GM12864 (cell line): ENCODE data around the gene MYF5.

Experiments
- DNase-seq: peaks from one replicate; pipeline ENCODE4 v3.0.0-alpha.2; 2011; ENCODE audit warnings: low read depth
- H3K4me3 ChIP-seq: 2 replicates; pipeline ENCODE4 v1.5.1; 2011; ENCODE audit warnings: mild to moderate bottlenecking, low read depth, low read length, control low read depth
- TF ChIP-seq, protein P1 (sequence below): IDR thresholded peaks from 2 replicates; pipeline ENCODE4 v1.5.1; 2011; ENCODE audit warnings: low read depth, mild to moderate bottlenecking, moderate library complexity, low read length, control low read depth, inconsistent platforms; ENCODE audit errors: missing control alignments

MYF5 gene

DNA sequence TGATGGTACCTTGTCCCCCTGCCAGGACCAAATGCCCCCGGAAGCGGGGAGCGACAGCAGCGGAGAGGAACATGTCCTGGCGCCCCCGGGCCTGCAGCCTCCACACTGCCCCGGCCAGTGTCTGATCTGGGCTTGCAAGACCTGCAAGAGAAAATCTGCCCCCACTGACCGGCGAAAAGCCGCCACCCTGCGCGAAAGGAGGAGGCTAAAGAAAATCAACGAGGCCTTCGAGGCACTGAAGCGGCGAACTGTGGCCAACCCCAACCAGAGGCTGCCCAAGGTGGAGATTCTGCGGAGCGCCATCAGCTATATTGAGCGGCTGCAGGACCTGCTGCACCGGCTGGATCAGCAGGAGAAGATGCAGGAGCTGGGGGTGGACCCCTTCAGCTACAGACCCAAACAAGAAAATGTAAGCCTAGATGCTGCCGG lies 8.9 kb upstream of the MYF5 start:
- no peak for DNase-seq
- no peak overlapping the region; the same call in 1 of the 2 replicates for H3K4me3 ChIP-seq
- TF ChIP-seq, protein P1, sequence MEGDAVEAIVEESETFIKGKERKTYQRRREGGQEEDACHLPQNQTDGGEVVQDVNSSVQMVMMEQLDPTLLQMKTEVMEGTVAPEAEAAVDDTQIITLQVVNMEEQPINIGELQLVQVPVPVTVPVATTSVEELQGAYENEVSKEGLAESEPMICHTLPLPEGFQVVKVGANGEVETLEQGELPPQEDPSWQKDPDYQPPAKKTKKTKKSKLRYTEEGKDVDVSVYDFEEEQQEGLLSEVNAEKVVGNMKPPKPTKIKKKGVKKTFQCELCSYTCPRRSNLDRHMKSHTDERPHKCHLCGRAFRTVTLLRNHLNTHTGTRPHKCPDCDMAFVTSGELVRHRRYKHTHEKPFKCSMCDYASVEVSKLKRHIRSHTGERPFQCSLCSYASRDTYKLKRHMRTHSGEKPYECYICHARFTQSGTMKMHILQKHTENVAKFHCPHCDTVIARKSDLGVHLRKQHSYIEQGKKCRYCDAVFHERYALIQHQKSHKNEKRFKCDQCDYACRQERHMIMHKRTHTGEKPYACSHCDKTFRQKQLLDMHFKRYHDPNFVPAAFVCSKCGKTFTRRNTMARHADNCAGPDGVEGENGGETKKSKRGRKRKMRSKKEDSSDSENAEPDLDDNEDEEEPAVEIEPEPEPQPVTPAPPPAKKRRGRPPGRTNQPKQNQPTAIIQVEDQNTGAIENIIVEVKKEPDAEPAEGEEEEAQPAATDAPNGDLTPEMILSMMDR = no peak

GRCh38 chr12:80708259-80708974 lies 8.3 kb upstream of the MYF5 start:
- TF ChIP-seq, protein P1 = no peak
- no peak overlapping the region; the same call in 1 of the 2 replicates for H3K4me3 ChIP-seq
- DNase-seq = no peak

GRCh38 chr12:80708975-80709328 lies 7.8 kb upstream of the MYF5 start:
- TF ChIP-seq, protein P1 = no peak
- no peak for DNase-seq
- H3K4me3 ChIP-seq = no peak overlapping the region

DNA sequence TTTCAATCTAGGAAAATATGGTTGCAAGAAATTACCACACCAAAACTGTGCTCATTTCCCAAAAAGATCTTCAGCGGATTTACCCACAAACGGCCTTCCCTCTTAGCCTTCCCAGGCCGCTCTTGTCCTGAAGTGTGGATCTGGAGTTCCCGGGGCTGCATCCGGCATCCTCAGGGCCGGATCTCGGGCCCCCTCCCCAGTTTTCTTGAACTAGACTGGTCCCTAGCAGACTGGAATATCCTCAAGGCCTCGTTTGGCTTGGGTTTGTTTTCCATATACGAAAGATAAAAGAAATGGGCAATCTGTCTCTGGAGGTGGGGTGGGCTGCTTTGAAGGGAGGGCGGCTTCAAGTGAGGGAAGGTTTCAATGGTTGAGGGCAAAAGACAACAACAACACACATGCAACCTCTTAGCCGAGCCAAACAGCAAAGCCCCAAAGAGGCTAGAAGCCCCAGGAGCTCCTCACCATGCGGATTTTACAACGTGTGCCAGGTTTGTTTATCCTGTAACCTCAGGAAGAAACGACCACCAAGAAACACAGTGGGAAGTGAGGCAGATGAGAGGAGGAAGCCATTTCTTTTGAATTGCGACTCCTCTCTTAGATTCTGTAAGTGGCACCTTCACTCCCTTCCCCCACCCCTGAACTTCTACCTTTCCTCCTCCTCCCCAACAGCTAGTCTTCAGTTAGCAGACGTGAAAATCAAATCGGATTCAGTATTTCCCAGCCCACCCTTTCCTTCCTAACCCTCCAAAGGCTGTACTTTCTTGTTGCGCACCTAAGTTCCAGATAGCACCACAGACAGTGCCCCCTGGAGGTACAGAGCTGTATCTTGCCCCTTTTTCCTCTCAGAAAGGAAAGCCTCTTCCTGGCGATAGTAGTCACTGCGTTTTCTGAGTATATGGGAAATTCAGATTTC lies 6.6 kb upstream of the MYF5 start:
- TF ChIP-seq, protein P1 = peak; percentile 68
- H3K4me3 ChIP-seq = no peak overlapping the region
- no peak for DNase-seq

DNA sequence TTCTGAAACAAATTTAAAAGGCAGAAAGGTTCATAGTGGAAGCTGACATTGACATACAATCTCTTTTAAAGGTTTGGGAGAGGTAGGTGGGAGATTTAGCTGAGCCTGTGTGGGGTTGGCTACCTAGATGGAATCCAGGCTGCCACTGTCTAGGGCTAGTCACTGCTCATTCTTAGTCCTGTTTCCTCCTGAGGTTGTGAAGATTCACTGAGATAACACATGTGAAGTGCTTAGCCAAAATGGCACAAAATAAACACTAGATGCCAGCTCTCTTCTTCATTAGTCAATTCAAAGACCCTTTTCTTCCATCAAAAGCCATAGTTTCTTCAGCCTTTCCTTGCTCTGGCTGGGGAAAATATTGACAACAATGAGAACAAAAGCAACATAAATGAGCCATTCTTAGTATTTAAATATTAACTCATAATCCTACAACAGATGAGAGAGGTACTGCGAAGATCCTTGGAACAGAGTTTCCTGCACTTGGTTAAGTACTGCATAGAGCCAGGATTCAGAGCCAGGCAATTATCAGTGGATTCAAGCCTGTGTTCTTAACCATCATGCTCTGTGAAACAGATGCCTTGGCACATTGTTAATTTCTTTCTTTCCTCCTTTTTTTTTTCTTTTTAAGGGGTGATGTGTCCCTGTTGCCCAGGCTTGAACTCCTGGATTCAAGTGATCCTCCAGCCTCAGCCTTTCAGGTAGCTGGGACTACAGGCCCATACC lies 5.8 kb upstream of the MYF5 start:
- H3K4me3 ChIP-seq = no peak overlapping the region
- TF ChIP-seq, protein P1 = no peak
- no peak for DNase-seq

GRCh38 chr12:80711866-80712265 lies 4.8 kb upstream of the MYF5 start:
- no peak for DNase-seq
- H3K4me3 ChIP-seq = no peak overlapping the region
- TF ChIP-seq, protein P1 = no peak
